ENCODE results near the gene BEX2.

DNA sequence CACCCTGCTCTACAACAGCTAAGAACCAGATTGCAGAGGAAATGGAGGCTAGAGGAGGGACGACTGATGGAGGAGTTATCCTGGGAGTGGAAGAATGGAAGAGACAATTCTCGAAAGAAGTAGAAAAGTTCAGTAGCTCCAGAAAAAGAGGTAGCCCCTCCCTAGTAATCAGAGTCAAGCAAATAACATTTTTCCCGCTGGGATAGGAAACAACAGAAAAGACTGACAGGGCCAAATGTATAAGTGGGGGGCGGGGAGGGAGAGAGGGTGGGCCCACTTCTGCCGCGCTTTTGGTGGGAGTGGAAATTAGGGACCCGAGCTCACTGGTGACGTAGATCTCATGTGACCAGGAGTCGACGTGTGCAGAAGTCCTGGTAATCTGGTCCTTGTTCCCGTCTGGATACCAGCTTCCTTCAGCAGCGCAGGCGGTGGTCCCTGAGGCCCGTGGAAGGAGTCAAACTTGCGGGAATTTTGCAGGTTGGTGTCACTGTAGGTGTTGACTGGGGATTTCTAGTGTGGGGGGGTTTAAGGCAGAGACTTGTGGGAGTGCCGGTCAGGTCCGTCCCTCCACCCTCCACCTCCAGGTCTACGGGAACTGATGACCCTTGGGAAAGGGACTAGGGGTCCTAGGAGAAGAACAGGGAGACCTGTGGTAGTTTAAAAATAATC lies 45.5 kb upstream of the BEX2 start, which contains the start of gene TCEAL9:
- TF ChIP-seq EP300 (IDR thresholded peaks at IDR 0.05; ENCODE audit: borderline replicate concordance in 1 of 2, control insufficient read depth in 1 of 2, low read depth in 2 of 2, low read length in 2 of 2) = no peak
- TF ChIP-seq SIN3A (IDR thresholded peaks at IDR 0.05; ENCODE audit: low read depth, low read length) = no peak
- no peak for TF ChIP-seq NBN (IDR thresholded peaks at IDR 0.05)
- TF ChIP-seq KAT2A (conservative IDR thresholded peaks at IDR 0.05; ENCODE audit: control insufficient read depth, low read depth, low read length) = no peak
- TF ChIP-seq, protein P1, sequence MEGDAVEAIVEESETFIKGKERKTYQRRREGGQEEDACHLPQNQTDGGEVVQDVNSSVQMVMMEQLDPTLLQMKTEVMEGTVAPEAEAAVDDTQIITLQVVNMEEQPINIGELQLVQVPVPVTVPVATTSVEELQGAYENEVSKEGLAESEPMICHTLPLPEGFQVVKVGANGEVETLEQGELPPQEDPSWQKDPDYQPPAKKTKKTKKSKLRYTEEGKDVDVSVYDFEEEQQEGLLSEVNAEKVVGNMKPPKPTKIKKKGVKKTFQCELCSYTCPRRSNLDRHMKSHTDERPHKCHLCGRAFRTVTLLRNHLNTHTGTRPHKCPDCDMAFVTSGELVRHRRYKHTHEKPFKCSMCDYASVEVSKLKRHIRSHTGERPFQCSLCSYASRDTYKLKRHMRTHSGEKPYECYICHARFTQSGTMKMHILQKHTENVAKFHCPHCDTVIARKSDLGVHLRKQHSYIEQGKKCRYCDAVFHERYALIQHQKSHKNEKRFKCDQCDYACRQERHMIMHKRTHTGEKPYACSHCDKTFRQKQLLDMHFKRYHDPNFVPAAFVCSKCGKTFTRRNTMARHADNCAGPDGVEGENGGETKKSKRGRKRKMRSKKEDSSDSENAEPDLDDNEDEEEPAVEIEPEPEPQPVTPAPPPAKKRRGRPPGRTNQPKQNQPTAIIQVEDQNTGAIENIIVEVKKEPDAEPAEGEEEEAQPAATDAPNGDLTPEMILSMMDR (IDR thresholded peaks at IDR 0.05 in 2 of 3, conservative IDR thresholded peaks at IDR 0.05 in 1 of 3; ENCODE audit: control insufficient read depth in 2 of 3, extremely low read depth in 1 of 3, insufficient read depth in 1 of 3, low read depth in 3 of 3, low read length in 3 of 3) = no peak
- no peak for TF ChIP-seq HDGF (IDR thresholded peaks at IDR 0.05)
- TF ChIP-seq POLR2AphosphoS2 (IDR thresholded peaks at IDR 0.05; ENCODE audit: low read depth, low read length) = no peak
- TF ChIP-seq EGR1 (IDR thresholded peaks at IDR 0.05; ENCODE audit: borderline replicate concordance in 1 of 2, low read depth in 2 of 2, low read length in 2 of 2) = no peak
